SU-DHL-6 (cell line): ENCODE data around the gene APOL4.

ENCODE experiments used
- H2AFZ ChIP-seq: fragments of 200-600 bp; sonication (generic); 2 replicates; pipeline ENCODE4 v1.6.1; 2014; ENCODE audit warnings: low read depth, mild to moderate bottlenecking, moderate library complexity, mixed read lengths, antibody characterized with exemption, low read length; ENCODE audit not compliant: severe bottlenecking
- H3F3A ChIP-seq: fragments of 200-600 bp; shearing (Covaris generic); 2 replicates; pipeline ENCODE4 v1.6.0; 2016; ENCODE audit warnings: antibody characterized with exemption, mild to moderate bottlenecking; ENCODE audit not compliant: insufficient read depth
- H3K27ac ChIP-seq: fragments of 200-600 bp; sonication (generic); 2 replicates; pipeline ENCODE4 v1.5.1; 2016; ENCODE audit warnings: low read depth, mild to moderate bottlenecking, low read length, moderate library complexity, mixed read lengths
- H3K27me3 ChIP-seq: fragments of 200-600 bp; sonication (generic), shearing (Covaris generic); 2 replicates; pipeline ENCODE4 v1.6.0; 2014; ENCODE audit warnings: mild to moderate bottlenecking, low read length
- H3K36me3 ChIP-seq: fragments of 200-600 bp; sonication (generic); 2 replicates; pipeline ENCODE4 v1.6.1; 2014; ENCODE audit warnings: mild to moderate bottlenecking, low read length, mixed read lengths
- H3K4me2 ChIP-seq: fragments of 300-600, 200-600 bp; shearing (Covaris generic), sonication (generic); 2 replicates; pipeline ENCODE4 v1.6.0; 2014; ENCODE audit warnings: low read length, low read depth, mild to moderate bottlenecking; ENCODE audit not compliant: poor library complexity, severe bottlenecking
- H3K4me3 ChIP-seq: fragments of 200-600 bp; sonication (generic); 2 replicates; pipeline ENCODE4 v1.5.1; 2014; ENCODE audit warnings: antibody characterized with exemption, low read length, mild to moderate bottlenecking, mixed read lengths; ENCODE audit not compliant: insufficient read depth, poor library complexity, severe bottlenecking
- H3K79me2 ChIP-seq: fragments of 200-600 bp; sonication (generic); 2 replicates; pipeline ENCODE4 v1.6.1; 2014; ENCODE audit warnings: mild to moderate bottlenecking, low read length, moderate library complexity; ENCODE audit not compliant: insufficient read depth
- H3K9ac ChIP-seq: fragments of 200-600 bp; sonication (generic); 2 replicates; pipeline ENCODE4 v1.7.0; 2014; ENCODE audit warnings: mild to moderate bottlenecking, low read length
- H3K9me2 ChIP-seq: fragments of 200-600 bp; sonication (generic); replicated peaks from 2 replicates; pipeline ENCODE4 v1.6.1; 2014; ENCODE audit warnings: low read length; ENCODE audit not compliant: insufficient read depth
- H3K9me3 ChIP-seq: fragments of 200-600 bp; sonication (generic); 2 replicates; pipeline ENCODE4 v1.6.1; 2014; ENCODE audit warnings: low read length, mixed read lengths; ENCODE audit not compliant: insufficient read depth
- H4K20me1 ChIP-seq: fragments of 200-600 bp; sonication (generic); 2 replicates; pipeline ENCODE4 v1.6.1; 2014; ENCODE audit warnings: low read depth, mild to moderate bottlenecking, antibody characterized with exemption, low read length, moderate library complexity, mixed read lengths
- CTCF ChIP-seq: fragments of 200-600 bp; sonication (generic); IDR thresholded peaks from one replicate; pipeline ENCODE4 v1.5.1; 2017; ENCODE audit warnings: antibody characterized with exemption, mild to moderate bottlenecking, low read length, moderate library complexity; ENCODE audit not compliant: insufficient read depth, poor library complexity, severe bottlenecking
- EZH2phosphoT487 ChIP-seq: fragments of 200-600 bp; sonication (generic), shearing (Covaris generic); conservative IDR thresholded peaks from 2 replicates; pipeline ENCODE4 v1.6.1; 2018; ENCODE audit warnings: mild to moderate bottlenecking, antibody characterized with exemption, low read length, moderate library complexity, mixed read lengths

APOL4 gene

DNA sequence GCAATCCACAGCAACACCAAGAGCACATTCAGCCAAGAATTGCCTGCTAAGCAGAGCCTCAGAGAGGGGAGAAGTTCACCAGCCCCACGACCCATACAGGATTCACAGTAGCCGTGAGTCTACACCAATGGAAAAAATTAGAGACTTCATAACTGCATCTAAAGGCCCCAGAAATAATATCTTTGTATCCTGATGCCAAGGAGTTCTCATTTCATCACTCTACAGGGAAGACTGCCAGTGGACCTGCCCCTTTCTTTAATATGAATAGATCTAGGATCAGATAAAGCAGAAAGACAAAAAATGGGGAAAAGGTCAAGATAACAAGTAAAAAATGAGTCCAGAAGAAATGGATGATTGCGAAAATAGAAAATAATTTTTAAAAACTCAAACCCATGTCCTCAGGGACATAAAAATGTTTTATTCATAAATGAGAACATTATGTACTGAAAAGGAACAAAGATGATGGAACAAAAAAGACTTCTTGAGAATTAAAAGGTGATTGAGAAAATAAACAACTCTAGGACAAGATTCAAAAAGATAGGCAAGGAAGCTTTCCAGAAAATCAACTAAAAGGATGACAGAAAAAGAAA lies 50.5 kb downstream of the APOL4 start:
- H3K9ac ChIP-seq = no peak overlapping the region
- no peak for TF ChIP-seq CTCF
- TF ChIP-seq EZH2phosphoT487 = no peak

DNA sequence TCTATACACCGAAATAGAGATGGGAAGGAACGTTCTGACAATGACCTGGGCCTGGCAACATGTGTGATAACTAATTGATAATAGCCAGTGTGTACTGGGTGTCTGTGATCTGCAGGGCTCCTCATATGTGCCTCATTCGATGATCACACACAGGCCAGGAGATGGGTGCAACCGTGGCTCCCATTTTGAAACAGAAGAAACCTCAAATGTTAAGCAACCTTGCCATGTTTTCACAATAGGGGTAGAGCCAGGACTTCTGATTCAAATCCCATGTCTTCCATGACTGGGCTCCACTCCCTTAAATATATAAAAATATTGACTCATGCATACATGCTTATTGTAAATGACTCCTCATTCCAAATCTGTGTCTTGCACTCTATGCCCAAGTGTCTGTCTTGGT lies 52.2 kb downstream of the APOL4 start:
- H3K27ac ChIP-seq = no peak overlapping the region
- no peak overlapping the region for H3K9ac ChIP-seq
- H3K36me3 ChIP-seq = no peaks in the 10 kb centered on the region
- H3K9me3 ChIP-seq = no peaks in the 10 kb centered on the region
- no peaks in the 10 kb centered on the region for H3K79me2 ChIP-seq
- no peaks in the 10 kb centered on the region for H3K27me3 ChIP-seq
- TF ChIP-seq EZH2phosphoT487 (no peak), CTCF (no peak)
- H3K4me3 ChIP-seq = no peak overlapping the region
- no peak overlapping the region for H2AFZ ChIP-seq
- no peaks in the 10 kb centered on the region for H4K20me1 ChIP-seq
- no peak overlapping the region for H3K4me2 ChIP-seq
- no peaks in the 10 kb centered on the region for H3K9me2 ChIP-seq
- no peaks in the 10 kb centered on the region for H3F3A ChIP-seq

More for the DNA sequence above, 50.5 kb downstream of the APOL4 start:
- Histone ChIP-seq H2AFZ (no peak overlapping the region), H3K79me2 (no peaks in the 10 kb centered on the region), H3K27ac (no peak overlapping the region), H3K27me3 (no peaks in the 10 kb centered on the region), H3F3A (no peaks in the 10 kb centered on the region), H3K36me3 (no peaks in the 10 kb centered on the region), H3K4me3 (no peak overlapping the region), H3K9me3 (no peaks in the 10 kb centered on the region), H4K20me1 (no peaks in the 10 kb centered on the region), H3K9me2 (no peaks in the 10 kb centered on the region), H3K4me2 (no peak overlapping the region)

DNA sequence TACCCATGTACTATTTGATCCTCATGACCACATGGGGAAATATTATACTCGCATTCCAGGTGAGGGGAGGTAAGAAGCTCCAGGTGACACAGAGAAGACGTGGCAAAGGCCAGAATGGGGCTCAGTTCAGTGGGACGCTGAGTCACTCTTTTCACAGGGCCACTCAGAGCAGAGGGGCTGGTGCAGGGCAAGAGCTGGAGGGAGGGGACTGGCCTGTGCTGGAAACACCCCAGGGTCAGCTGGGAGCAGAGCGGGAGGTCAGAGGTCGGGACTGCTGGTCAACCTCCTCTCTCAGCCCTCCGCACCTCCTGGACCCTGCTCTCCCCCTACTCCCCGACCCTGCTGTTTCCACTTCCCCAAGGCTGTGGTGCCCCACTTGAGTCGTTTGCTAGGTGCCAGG lies 53.2 kb downstream of the APOL4 start:
- Histone ChIP-seq H3K27me3 (no peaks in the 10 kb centered on the region), H3K79me2 (no peaks in the 10 kb centered on the region), H3K27ac (no peak overlapping the region), H3K9me3 (no peaks in the 10 kb centered on the region), H3F3A (no peaks in the 10 kb centered on the region), H3K4me3 (no peak overlapping the region), H3K9ac (no peak overlapping the region), H4K20me1 (no peaks in the 10 kb centered on the region), H3K36me3 (no peaks in the 10 kb centered on the region), H2AFZ (no peak overlapping the region), H3K4me2 (no peak overlapping the region), H3K9me2 (no peaks in the 10 kb centered on the region)
- TF ChIP-seq EZH2phosphoT487 (no peak), CTCF (no peak)
